ENCODE results near the gene MOK. TPM values are rescaled to one million over a fixed set of nuclear protein-coding genes. Genes with fewer than 3 reads are reported as not detected.
"Not testable (repeated sequence)": the region's sequence is repeated elsewhere in the genome, so short reads cannot be mapped to it uniquely, and the experiment has no call there.

Gene MOK
- polyA plus RNA-seq, 1 donor, result 37.2 TPM

DNA sequence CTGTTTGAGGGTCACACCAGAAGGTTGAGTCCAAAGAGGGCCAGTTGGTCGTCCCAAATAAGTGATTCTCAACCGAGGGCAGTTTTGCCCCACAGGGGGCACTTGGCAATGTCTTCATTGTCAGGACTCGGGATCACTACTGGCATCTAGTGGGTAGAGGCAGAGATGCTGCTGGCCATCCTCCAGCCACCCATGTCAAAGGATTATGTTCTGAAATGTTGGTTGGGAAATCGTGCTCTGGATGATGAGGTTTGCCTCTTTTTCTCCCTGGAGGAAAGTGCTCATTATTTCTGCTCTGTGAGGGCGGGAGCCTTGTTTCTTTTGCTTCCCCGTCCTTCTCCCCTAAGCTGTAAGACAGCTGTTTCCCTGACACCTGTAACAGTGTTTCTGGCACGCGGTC lies 18.1 kb upstream of the MOK start:
- no peak for DNase-seq

DNA sequence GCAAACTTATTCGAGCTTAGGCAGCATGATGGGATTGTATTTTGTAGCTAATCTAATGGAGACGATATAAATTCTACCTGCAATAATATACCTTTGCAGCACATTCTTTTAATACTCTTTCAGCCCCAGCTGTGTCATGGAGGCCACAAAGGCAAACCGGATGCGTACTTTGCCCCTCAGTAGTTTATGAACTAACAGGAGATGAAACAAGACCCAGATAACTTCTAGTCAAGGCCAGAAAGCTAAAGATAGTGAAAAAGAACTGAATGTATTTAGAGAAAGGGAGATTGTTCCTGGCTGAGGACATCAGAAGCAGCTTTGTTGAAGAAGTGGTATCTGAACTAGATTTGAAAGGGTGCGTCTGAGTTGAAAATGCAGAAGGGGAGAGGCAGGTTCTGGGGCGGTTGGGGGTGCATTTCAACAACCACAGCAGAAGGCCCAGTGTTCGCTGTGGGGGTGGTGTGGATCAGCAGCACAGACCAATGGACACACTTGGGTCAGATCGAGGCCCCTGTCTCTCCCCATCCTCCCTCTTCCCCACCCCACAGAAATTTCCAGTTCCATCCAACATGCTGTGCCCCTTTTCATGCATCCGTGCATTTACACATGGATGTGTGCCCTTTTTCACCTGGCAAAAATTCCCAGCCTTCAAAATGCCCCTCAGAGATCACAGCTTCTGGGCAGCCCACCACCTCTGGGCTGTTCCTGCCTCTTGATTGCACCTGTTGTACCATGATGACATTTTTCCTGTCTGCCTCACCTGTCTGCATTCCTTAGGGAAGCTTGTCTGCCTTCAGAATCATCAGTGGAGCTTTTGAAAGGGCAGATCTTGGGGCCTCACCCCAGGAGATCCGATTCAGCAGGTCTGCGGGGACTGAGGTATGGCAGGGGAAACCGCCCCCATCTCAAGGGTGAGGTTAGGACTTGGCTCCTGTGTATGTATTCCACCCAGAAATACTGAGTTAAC lies 16.8 kb upstream of the MOK start:
- no peak for DNase-seq

DNA sequence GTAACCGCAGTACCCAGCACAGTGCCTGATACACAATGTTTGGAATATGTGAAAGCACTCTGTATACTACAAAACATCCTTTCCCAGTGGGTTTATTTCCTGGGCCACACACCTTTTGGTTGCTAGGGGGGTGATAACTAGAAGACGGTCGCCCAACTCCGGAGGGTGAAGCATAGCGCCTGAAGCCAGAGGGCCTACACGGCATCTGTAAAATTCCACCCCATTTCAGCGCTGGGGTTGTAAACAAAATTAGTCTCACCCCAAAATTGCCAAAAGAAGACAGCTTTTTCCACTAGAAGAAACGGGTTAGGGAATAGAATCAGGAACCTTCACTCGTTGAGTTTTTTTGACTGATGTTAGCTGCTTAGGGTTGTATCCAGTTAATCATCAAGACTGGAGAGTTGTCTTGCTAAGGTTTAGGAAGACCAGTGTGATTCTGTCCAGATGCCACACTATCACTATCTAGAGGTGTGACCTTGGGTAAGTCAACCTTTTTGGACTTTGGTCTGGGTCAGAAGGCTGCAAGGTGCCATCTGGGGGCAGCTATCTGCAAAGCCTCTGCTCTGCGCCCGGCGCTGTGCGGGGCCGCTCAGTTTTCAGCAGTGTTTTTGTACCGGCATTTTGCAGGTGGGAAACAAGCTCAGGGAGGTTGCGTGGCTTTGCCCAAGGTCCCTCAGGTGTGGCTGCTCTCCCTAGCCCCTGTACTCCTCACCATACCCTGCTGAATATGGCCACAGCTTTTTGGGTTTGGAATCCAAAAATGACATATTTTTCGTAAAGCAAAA lies 15.9 kb upstream of the MOK start:
- no peak for DNase-seq

DNA sequence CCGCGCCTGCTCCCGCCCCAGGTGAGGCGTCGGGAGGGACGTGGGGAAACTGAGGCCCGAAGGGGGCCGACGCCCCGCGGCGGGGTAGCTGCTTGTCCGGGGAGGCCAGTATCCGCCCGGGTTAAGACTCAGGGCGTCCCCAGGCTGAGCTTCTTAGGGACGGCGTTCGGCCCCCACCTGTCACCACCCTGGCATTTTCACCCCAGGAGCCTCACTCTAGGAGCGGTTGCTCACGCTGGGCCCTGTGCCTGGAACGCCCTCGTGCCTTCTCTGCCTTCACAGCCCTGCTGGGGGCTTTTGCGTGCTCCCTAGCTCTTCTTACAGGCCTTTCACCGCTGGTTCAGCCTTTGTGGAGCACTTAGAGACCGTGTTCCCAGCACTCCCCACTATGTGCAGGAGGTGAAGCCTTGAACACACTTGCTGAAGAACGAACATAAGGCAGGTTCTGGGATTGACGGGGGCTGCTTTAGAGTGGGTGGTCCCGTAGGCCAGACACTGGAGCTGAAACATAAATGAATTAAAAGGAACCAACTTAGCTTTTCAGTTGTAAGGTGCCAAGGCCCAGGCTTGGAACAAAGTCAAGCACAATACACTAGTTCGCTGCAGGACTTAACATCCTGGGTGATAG lies 15.2 kb upstream of the MOK start:
- no peak for DNase-seq

DNA sequence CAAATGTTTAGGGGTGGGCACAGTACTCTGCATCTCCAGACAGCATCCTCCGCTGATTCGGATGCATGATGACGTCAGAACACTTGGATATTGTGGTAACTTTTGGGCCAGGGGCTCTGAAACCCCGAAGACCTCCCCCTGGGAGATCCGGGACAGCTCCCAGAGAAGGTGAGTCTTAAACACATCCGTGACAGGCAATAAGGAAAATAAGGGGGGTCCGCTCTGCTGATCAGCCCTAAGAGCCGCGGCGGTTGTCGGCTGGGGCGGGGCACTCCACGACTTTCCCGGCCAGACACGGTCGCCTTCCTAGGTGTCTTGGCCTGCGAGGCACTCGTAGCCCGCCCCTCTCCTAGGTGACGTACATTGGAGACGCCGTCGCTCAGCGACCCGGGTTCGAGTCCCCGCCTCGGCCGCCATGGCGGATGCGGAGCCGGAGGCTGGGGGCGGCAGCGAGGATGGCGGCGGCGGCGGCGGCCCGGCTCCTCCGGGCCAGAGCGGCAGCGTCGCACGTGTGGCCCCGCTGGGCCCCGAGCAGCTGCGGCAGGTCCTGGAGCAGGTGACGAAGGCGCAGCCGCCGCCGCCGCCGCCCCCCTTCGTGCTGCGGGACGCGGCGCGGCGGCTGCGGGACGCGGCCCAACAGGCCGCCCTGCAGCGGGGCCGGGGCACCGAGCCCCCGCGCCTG lies 14.5 kb upstream of the MOK start, which contains the start of gene ZNF839:
Gene ZNF839, plus strand, starts transcription at position 396 of the 682 bp plus-strand sequence. Its CDS starts 20 bp downstream, at position 416.
- peak; percentile 87 for DNase-seq

DNA sequence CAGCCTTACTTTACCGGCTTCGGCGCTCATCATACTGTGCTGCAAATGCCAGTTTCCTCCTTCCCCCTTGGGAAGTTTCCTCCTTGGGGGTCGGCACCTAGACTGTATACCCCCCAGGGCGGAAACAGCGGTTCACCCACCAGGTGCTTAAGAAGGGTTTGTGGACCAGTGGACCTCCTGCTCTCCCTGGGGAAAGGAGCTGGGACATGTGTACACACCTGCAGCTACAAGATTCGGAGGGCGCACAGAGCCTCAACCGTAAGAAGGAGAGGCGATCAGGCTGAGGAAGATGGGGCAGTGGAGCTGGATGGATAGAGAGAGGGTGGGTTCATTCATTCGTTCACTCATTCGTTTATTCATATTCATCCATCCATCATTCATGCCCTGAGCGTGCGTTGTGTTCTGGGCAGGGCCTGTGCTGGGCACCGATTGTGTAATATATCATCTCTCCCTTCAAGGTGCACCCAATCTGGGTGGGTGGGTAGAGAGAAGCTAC lies 13.9 kb upstream of the MOK start:
- DNase-seq, result no peak

DNA sequence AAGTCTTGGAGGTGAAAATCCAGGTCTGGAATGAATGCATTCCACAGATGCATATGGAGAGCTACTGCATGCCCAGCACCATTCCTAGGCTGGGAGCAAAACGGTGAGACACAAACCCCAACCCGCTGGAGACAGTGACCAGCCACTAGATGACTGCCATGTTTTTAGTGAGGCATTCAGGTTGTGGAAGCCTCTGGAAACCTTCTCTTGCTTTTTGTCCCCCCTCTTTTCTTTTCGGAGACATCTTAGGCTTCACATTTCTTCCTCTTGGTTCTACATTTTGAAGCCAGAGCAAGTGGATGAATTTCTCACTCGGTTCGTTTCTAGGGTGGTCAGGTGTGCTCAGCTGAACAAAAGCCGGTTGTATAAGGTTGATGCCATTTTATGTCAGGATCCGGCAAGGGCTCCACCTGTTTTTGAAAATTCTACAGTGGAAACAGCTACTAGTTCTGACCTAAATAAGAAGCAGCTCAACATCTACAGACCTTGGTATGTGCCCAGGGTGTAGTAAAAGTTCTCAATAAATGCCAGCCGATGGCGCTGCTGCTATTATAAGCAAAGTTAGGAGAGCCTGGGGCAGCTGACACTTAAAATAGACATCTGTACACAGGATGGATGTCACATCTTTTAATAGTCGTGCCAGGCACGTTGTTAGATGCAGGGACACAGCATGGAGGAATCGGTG lies 12.7 kb upstream of the MOK start:
- no peak for DNase-seq

DNA sequence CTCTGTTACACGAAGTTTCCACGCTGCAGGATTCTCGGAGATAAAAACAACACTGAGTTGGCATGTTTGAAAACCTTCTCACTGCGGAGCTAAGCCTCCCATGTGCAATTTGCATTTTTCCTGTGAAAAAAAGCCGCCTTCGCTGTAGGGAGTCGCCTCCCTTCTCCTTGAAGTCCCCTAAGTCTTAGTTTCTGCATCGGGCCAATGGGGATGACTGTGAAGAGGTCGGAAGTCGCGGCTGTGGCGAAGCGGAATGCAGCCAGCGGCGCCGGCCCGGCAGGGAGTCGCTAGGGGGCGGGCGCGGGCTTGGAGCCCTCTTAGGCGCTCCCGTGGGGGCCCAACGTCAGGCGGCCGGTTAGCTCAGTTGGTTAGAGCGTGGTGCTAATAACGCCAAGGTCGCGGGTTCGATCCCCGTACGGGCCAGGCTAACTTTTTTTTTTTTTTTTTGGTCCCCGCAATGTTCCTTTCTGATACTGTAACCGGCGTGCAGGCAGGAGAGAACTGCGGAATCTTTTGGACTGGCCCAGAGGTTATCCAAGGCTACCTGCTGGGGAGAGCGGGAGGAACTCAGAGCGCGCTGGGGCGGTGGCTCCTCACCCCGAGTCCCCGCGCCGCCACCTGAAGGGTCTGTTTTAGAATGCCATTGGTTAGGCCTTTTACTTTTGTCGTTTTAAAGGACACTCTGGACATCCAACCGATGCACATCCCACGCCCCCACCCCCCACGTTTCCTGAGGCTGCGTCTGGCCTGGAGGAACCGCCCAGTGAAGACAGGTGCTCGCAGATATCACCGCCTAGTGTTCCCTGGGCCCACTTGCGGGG lies 12.0 kb upstream of the MOK start:
- DNase-seq, result peak; percentile 88

DNA sequence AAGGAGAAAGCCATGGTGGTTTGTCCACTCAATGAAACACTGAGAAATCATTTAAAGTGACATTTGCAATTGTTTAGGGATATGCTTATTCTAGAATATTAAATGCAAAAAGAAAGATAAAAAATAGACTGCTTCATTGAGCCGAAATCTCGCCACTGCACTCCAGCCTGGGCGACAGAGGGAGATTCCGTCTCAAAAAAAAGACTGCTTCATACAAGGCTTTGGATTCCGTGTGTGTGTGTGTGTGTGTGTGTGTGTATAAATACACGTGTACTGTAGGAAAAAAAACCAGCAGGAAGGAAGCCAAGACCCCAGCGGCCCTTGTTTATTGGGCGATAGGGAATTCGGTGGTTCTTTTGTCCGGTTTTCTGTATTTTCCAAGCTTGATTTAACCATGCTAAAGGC lies 11.4 kb upstream of the MOK start:
- peak; percentile 66 for DNase-seq

DNA sequence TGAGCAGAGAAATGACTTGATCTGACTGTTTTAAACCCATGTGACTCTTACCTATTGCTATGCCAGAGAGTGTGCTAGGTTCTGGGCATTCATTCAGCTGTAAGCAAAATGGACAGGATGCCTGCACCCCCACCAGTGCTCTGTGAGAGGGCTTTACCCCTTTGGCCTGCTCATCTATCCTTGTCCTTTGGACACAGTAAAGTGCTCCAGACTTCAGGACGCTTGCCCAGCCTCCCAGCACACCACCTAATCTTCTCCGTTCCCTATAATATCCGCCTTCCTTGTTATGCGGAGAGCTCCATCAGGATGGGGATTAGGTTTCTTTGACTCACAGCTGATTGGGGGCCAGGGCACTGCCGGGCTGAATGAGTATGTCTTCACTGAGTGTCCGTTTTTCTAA lies 10.2 kb upstream of the MOK start:
- DNase-seq, result no peak

DNA sequence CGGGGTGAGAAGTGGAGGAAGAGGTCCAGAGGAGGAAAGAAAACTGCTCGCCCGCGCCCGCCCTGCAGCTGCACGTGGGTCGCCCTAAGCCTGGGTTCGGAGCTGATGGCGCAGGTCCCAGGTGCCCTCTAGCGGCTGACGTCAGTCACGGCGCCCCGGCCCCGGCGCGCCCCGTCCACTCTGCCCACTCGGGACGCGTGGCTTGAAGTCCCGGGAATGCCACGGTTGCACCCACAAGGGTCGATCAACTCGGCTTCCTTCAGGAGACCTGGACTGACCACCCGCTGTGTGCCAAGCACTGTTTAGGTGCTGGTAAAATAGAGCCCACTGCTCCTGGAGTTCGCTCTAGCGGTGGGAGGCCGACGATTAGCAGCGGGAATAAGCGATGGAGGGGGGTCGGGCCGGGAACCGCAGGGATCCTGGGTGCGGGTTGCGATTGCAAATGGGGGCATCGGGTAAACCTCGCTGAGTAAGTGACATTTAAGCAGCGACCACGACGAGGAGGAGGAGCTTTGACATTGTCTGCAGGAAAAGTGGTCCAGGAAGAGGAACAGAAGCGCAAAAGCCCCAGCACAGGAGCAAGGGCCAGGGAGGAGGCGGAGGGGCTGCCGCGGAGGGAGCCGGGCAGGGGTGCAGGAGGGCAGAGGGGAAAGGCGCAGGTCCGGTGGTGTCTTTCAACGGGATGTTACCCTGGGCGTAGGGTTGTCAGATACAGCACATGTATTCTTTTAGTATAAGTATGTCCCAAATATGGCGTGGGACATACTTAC lies 9.5 kb upstream of the MOK start:
- peak; percentile 82 for DNase-seq

DNA sequence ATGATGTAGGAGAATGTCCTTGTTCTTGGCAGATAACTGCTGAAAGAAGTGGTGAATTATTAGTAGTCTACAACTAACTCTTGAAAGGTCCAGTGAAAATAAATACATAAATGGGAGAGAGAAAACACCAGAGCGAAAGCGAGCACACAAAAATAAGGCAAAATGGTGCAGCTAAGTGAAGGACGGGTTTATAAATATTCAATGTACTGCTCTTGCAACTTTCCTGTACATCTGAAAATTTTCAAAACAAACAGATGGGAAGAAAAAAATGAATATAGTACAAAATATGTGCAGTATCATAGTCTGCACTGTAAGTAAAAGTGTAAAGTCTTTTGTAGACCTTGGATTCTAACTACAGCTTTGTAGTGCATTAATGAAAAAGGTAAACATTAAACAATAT lies 1.3 kb downstream of the MOK start:
- DNase-seq, result no peak

DNA sequence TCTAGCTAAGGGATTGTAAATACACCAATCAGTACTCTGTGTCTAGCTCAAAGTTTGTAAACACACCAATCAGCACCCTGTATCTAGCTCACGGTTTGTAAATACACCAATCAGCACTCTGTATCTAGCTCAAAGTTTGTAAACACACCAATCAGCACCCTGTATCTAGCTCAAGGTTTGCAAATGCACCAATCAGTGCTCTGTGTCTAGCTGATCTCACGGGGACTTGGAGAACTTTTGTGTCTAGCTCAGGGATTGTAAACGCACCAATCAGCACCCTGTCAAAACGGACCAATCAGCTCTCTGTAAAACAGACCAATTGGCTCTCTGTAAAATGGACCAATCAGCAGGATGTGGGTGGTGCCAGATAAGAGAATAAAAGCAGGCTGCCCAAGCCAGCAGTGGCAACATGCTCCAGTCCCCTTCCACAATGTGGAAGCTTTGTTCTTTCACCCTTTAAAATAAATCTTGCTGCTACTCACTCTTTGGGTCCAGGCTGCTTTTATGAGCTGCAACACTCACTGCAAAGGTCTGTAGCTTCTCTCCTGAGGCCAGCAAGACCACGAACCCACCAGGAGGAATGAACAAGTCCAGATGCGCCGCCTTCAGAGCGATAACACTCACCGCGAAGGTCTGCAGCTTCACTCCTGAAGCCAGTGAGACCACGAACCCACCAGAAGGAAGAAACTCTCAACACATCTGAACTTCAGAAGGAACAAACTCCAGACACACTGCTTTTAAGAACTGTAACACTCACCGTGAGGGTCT lies 6.5 kb downstream of the MOK start:
- not testable (repeated sequence) for DNase-seq

DNA sequence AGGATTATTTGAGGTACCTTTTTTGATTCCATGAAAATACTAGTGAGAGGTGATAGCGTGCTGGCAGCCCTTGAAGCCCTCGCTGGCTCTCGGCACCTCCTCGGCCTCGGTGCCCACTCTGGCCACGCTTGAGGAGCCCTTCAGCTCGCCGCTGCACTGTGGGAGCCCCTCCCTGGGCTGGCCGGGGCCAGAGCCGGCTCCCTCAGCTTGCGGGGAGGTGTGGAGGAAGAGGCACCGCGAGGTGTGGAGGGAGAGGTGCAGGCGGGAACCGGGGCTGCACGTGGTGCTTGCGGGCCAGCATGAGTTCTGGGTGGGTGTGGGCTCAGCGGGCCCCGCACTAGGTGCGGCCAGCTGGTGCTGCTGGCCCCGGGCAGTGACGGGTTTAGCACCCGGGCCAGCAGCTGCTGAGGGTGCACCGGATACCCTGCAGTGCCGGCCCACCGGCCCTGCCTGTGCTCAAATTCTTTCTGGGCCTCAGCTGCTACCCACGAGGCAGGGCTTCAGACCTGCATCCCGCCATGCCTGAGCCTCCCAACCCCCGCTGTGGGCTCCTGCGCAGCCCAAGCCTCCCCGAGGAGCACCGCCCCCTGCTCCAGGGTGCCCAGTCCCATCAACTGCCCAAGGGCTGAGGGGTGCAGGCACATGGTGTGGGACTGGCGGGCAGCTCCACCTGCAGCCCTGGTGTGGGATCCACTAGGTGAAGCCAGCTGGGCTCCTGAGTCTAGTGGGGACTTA lies 7.4 kb downstream of the MOK start:
- DNase-seq, result no peak

DNA sequence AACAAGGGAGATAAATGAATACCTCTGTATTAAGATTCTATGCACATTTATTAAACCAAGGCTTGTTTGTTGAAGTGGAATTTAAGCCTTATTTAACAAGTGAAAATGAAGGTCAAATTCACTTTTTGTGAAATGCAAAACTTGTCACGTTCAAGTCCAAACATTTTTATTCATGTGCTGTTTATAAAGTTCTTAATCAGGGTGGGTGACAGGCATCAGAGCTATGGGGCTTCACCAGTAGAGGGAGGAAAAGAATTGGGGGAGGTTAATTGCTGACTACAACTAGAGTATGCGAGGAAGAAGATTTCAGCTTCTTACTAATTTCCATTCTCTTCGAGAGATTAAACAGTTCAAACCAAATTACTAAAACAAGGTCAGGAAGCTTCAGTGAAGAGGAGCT lies 9.7 kb downstream of the MOK start:
- DNase-seq, result no peak

DNA sequence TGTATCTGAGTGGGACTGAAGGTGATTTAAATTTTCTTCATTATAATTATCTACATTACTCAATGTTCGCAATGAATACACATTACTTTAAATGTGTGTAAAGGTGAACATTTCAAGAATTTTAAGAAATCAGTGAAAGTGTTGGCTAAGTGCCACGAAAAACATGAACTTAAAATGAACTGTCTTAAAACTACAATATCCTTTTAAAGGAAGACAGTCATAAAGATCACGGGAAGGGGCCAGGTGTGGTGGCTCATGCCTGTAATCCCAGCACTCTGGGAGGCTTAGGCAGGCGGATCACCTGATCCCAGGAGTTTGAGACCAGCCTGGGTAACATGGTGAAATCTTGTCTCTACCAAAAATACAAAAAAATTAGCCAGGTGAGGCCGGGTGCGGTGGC lies 11.2 kb downstream of the MOK start:
- no peak for DNase-seq

DNA sequence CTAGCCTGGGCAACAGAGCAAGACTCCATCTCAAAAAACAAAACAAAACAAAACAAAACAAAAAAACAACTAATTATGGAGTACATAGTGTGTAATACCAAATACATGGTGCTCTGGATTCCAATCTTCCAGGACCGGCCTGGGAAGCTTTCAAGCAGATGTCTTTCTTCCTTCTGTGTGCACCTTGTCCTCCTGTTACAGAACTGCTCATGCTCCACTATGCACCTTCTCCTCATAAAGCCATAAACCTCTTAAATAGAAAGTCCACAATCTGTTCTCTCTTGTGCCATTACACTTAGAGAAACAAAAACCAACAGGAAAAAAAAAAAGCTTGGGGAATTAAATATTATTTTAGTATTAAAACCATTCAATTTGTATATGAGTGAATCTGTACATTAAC lies 12.5 kb downstream of the MOK start:
- no peak for DNase-seq

DNA sequence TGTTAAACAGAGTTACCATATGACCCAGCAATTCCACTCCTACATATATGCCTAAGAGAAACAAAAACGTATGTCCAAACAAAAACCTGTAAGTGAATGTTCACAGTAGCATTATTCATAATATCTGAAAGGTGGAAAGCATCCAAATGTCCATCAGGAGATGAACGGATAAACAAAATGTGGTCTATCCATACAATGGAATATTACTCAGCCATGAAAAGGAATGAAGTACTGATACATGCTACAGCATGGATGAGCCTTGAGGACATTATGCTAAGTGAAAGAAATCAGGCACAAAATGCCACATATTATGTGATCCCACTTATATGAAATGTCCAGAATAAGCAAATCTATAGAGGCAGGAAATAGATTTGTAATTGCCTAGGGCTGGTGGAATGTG lies 16.8 kb downstream of the MOK start:
- DNase-seq, result no peak
